ENCODE measurements around the gene STPG3. TPM values are rescaled to one million over a fixed set of nuclear protein-coding genes. Genes with fewer than 3 reads are reported as not detected.
"Not testable (repeated sequence)": the region's sequence is repeated elsewhere in the genome, so short reads cannot be mapped to it uniquely, and the experiment has no call there.

Gene STPG3
- total and polyA plus RNA-seq, 4 donors, result not detected

GRCh38 chr9:137241490-137242268 lies 9.4 kb upstream of the STPG3 start:
- Histone ChIP-seq H3K4me1 (ENCODE audit: control insufficient read depth in 4 of 4, insufficient read depth in 4 of 4, low read length in 3 of 4) (peaks cover 3 to 42% (median 17%) of the 10 kb centered on the region in 4 donors), H3K27ac (ENCODE audit: low read depth in 1 of 2, low read length in 2 of 2) (peak overlapping the region; percentile 66 to 80), H3K27me3 (ENCODE audit: control insufficient read depth in 4 of 4, insufficient read depth in 4 of 4, low read length in 3 of 4) (no peaks in the 10 kb centered on the region), H3K9me3 (ENCODE audit: control insufficient read depth in 4 of 4, low read length in 3 of 4) (no peaks in the 10 kb centered on the region), H3K36me3 (ENCODE audit: control insufficient read depth in 4 of 4, insufficient read depth in 3 of 4, low read depth in 1 of 4, low read length in 3 of 4) (peaks cover 0 to 11% (median 5%) of the 10 kb centered on the region in 4 donors), H3K4me3 (ENCODE audit: low read depth in 1 of 3, low read length in 3 of 3) (peak overlapping the region; percentile 77 to 97 (median 88)), H3K9ac (ENCODE audit: low read depth in 1 of 2, low read length in 2 of 2) (peak overlapping the region in 1 of 2 donors; percentile 82)
- DNase-seq (ENCODE audit: low spot score), result peak; percentile 73
- peak; percentile 16 to 48 for TF ChIP-seq HNF4A (conservative IDR thresholded peaks at IDR 0.05)
- TF ChIP-seq, protein P1, sequence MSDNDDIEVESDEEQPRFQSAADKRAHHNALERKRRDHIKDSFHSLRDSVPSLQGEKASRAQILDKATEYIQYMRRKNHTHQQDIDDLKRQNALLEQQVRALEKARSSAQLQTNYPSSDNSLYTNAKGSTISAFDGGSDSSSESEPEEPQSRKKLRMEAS (IDR thresholded peaks at IDR 0.05), result no peak
- WGBS, result under 1% methylated on average over 83 of the region's 83 CpGs

DNA sequence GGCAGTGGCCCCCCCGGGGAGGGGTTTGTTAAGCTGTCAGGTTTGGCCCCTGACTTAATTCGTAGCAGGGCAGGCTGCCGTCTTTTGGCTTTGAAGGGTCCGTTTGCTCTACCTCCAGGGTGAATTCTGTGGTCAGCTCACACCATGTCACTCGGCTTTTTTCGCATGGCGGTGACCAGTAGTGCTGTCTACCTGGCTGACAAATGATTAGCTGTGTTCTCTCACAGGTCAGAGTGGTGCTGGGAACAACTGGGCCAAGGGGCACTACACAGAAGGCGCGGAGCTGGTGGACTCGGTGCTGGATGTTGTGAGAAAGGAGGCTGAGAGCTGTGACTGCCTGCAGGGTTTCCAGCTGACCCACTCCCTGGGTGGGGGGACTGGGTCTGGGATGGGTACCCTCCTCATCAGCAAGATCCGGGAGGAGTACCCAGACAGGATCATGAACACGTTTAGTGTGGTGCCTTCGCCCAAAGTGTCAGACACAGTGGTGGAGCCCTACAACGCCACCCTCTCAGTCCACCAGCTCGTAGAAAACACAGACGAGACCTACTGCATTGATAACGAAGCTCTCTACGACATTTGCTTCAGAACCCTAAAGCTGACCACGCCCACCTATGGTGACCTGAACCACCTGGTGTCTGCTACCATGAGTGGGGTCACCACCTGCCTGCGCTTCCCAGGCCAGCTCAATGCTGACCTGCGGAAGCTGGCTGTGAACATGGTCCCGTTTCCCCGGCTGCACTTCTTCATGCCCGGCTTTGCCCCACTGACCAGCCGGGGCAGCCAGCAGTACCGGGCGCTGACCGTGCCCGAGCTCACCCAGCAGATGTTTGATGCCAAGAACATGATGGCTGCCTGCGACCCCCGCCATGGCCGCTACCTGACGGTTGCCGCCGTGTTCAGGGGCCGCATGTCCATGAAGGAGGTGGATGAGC lies 8.6 kb upstream of the STPG3 start:
- WGBS, result 75% methylated on average over 36 of the region's 36 CpGs
- Histone ChIP-seq H3K9ac (ENCODE audit: low read depth in 1 of 2, low read length in 2 of 2) (peak overlapping the region in 1 of 2 donors; percentile 82), H3K36me3 (ENCODE audit: control insufficient read depth in 4 of 4, insufficient read depth in 3 of 4, low read depth in 1 of 4, low read length in 3 of 4) (peaks cover 0 to 11% (median 5%) of the 10 kb centered on the region in 4 donors), H3K27ac (ENCODE audit: low read depth in 1 of 2, low read length in 2 of 2) (peak overlapping the region; percentile 66 to 75), H3K4me1 (ENCODE audit: control insufficient read depth in 4 of 4, insufficient read depth in 4 of 4, low read length in 3 of 4) (peaks cover 2 to 42% (median 16%) of the 10 kb centered on the region in 4 donors), H3K9me3 (ENCODE audit: control insufficient read depth in 4 of 4, low read length in 3 of 4) (no peaks in the 10 kb centered on the region), H3K27me3 (ENCODE audit: control insufficient read depth in 4 of 4, insufficient read depth in 4 of 4, low read length in 3 of 4) (no peaks in the 10 kb centered on the region), H3K4me3 (ENCODE audit: low read depth in 1 of 3, low read length in 3 of 3) (peak overlapping the region; percentile 77 to 97 (median 88))
- no peak for DNase-seq (ENCODE audit: low spot score)
- TF ChIP-seq REST (IDR thresholded peaks at IDR 0.05) (no peak), YY1 (IDR thresholded peaks at IDR 0.05) (no peak), SP1 (IDR thresholded peaks at IDR 0.05) (no peak), RAD21 (IDR thresholded peaks at IDR 0.05) (no peak), FOXA1 (IDR thresholded peaks at IDR 0.05) (no peak), RXRA (IDR thresholded peaks at IDR 0.05) (no peak), EGR1 (IDR thresholded peaks at IDR 0.05; ENCODE audit: low read depth in 2 of 2) (no peak), FOXA2 (IDR thresholded peaks at IDR 0.05) (no peak), HNF4G (IDR thresholded peaks at IDR 0.05) (no peak), GABPA (IDR thresholded peaks at IDR 0.05 in 1 of 2, conservative IDR thresholded peaks at IDR 0.05 in 1 of 2) (no peak), TAF1 (conservative IDR thresholded peaks at IDR 0.05) (no peak), ATF3 (IDR thresholded peaks at IDR 0.05) (no peak)
- TF ChIP-seq, protein P2, sequence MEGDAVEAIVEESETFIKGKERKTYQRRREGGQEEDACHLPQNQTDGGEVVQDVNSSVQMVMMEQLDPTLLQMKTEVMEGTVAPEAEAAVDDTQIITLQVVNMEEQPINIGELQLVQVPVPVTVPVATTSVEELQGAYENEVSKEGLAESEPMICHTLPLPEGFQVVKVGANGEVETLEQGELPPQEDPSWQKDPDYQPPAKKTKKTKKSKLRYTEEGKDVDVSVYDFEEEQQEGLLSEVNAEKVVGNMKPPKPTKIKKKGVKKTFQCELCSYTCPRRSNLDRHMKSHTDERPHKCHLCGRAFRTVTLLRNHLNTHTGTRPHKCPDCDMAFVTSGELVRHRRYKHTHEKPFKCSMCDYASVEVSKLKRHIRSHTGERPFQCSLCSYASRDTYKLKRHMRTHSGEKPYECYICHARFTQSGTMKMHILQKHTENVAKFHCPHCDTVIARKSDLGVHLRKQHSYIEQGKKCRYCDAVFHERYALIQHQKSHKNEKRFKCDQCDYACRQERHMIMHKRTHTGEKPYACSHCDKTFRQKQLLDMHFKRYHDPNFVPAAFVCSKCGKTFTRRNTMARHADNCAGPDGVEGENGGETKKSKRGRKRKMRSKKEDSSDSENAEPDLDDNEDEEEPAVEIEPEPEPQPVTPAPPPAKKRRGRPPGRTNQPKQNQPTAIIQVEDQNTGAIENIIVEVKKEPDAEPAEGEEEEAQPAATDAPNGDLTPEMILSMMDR (IDR thresholded peaks at IDR 0.05; ENCODE audit: low read depth, low read length, missing input control), result no peak
- TF ChIP-seq, protein P3, sequence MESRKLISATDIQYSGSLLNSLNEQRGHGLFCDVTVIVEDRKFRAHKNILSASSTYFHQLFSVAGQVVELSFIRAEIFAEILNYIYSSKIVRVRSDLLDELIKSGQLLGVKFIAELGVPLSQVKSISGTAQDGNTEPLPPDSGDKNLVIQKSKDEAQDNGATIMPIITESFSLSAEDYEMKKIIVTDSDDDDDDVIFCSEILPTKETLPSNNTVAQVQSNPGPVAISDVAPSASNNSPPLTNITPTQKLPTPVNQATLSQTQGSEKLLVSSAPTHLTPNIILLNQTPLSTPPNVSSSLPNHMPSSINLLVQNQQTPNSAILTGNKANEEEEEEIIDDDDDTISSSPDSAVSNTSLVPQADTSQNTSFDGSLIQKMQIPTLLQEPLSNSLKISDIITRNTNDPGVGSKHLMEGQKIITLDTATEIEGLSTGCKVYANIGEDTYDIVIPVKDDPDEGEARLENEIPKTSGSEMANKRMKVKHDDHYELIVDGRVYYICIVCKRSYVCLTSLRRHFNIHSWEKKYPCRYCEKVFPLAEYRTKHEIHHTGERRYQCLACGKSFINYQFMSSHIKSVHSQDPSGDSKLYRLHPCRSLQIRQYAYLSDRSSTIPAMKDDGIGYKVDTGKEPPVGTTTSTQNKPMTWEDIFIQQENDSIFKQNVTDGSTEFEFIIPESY (IDR thresholded peaks at IDR 0.05), result no peak

GRCh38 chr9:137243266-137243625 lies 7.8 kb upstream of the STPG3 start:
- not testable (repeated sequence) for H3K9ac ChIP-seq (ENCODE audit: low read depth in 1 of 2, low read length in 2 of 2); H3K27ac ChIP-seq (ENCODE audit: low read depth in 1 of 2, low read length in 2 of 2); H3K27me3 ChIP-seq (ENCODE audit: control insufficient read depth in 4 of 4, insufficient read depth in 4 of 4, low read length in 3 of 4); DNase-seq (ENCODE audit: low spot score); H3K4me3 ChIP-seq (ENCODE audit: low read depth in 1 of 3, low read length in 3 of 3); H3K9me3 ChIP-seq (ENCODE audit: control insufficient read depth in 4 of 4, low read length in 3 of 4)
- WGBS, result 93% methylated on average over 18 of the region's 18 CpGs
- H3K36me3 ChIP-seq (ENCODE audit: control insufficient read depth in 4 of 4, insufficient read depth in 3 of 4, low read depth in 1 of 4, low read length in 3 of 4), result peaks cover 0 to 11% (median 5%) of the 10 kb centered on the region in 4 donors
- peaks cover 2 to 35% (median 16%) of the 10 kb centered on the region in 4 donors for H3K4me1 ChIP-seq (ENCODE audit: control insufficient read depth in 4 of 4, insufficient read depth in 4 of 4, low read length in 3 of 4)

Data from liver (tissue), 9 donors.